HG02759 (cell line): Measurements from ENCODE around the gene SH3RF3.

Experiments
- ATAC-seq: cut with Tn5 transposase; IDR thresholded peaks from one replicate; pipeline ENCODE4 v1.9.1; 2021; ENCODE audit warnings: mild to moderate bottlenecking, moderate library complexity; ENCODE audit not compliant: unreplicated experiment

Gene SH3RF3

DNA sequence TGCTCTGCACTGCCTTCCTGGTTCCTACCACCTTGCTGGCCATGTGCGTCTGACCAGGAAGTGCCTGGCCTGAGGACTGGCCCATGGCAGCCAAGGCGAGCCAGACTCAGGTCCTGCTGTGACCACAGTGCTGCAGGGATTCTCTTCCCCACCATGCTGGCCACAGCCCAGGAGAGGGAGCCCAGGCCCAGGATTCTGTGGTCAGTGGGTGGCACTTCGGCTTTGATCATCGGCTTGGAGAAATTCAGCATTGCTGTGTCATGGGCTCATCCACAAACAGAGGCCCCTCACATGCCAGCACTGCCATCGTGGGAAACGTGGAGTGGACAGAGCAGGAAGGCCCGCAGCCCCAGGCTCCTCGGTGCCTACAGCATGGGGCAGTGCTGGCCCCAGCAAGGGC is 273.2 kb downstream of the SH3RF3 start:
- ATAC-seq, result no peak

DNA sequence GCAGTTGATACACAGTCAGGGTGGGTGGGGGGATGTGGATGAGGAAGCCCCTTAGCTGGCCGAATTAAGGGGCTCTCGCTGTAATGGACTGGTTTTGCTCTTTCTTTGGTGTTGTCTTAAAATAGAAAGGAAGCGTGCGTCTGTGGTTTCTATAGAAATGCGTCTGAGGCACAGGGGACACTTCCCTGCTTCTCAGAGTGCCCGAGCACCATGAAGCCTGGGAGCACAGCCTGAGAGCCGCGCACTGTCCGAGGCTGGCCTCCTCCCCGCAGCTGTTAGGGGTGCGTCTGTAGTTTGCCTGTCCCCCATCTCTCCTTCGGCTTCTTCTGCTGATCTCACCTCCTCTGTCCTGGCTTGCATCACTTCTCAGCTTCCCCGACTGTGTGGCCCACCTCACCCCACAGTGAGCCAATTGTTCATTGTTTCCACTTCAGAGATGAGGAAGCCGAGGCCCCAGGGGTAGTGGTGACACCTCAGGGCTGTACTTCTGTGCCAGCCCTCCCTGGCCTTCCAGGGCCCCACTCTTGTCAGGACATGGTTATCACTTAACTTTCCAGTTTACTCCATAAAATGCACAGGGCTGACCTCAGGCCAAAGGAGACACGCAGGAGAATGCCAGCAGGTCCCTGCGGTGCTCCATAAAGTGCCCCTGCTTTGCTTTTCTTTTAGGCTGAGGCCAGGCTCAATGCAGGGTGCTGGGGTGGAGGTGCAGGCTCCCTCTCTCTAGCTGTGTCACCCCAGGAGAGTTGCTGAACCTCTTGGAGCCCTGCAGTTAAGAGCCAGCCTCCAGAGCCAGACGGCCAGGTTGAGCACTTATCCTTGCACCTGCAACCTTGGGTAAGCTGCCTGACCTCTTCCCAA is 274.2 kb downstream of the SH3RF3 start:
- no peak for ATAC-seq

DNA sequence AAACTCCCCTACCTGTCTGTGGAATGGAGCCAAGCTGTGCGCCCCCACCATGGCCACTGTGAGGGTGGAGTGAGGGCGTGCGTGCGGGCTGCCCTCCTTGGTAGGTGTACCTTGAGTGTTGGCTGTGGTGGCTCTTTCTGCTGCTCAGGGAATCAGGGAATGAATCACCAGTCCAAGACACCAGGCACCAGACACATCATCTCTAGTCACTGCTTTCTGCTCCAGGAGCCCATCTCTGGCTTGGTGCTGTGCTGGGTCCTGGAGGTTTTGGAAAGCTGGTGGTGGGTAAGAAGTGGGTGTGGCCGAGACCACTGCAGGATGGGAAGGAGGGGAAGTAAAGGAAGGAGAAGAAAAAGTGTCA is 274.8 kb downstream of the SH3RF3 start:
- ATAC-seq, result no peak

DNA sequence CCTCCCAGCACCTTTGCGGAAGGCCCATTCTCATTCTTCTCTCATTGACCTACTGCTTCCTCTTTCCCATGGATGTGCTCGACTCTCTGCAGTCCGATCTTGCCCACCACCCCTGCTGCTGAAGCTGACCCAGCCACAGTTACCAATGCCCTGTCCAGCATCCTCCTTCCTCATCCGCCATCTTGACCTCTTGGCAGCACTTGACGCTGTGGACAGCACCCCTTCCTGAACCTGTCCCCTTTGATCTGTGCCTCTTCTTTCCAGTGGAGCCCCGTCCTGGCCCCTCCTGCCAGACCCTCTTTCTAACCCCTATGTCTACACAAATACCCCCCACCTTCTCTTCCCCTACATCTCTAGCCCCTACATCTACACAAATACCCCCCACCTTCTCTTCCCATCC is 275.7 kb downstream of the SH3RF3 start:
- no peak for ATAC-seq

DNA sequence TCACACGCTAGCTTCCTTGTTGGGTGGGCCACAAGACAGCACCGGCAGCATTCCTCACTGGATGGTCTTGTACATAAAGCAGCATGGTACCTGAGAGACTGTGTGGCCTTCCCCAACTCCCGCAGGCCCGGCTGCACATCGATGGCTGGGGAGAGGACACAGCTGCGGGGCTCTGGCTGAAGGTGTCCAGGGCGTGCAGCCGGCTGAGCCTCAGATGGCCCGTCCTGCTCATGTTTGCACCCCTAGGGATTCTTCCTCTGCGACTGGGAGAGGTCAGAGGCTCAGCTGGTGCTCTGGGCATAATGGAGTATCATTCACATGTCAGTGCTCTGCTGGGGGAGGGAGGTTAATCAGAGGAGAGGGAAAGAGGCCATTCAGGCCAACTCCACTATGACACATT is 276.9 kb downstream of the SH3RF3 start:
- ATAC-seq, result no peak

DNA sequence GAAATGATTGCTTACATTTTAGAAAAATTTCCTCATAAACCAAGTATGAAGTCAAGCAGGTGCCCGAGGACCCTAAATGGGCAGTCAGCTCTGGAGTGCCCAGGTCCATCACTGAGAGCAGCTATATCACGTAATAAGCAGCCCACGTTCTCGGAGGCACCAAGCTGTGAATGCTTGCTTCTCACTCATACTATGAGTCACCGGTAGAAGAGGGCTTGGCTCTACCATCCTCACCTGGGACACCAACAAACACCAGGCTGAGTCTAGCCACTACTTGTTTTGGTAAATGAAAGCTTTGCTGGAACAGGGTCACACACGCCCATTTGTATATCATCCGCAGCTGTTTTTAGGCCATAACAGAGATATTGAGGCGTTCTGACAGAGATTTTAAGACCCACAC is 277.3 kb downstream of the SH3RF3 start:
- ATAC-seq, result no peak

DNA sequence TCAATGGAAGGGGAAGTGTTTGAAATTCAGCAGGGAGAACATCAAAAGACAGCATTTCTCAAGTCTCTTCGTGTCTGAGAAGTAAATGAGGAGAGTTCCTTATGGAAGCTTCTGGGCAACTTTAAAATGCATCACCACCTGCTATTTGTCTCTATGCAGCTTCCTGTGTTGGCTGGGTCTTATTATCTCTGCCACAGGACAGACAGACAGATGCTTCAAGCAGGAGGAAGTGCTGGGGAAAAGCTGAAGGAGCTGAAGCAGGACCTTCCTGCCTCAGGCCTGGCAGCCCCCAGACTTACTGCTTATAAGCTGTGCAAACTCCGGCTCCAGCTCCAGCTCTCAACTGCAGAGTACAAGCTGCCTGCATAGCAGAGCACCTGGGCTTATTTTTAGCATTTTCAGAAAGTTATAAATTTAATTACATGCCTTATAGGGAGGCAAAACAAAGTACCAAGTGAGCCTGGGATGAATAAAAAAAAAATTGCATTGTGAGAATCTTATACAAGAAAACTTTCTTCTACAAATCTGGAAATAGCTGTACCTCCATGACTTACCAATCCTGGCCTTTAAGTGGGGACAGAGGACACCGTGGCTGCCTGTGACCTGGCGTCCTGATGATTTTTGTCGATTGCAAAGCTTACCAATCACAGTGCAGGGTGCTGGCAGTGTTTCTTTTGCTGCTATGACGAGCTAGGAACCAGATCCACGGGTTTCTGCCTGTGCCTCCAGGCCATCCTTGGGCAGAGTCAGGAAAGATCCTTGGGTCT is 278.5 kb downstream of the SH3RF3 start:
- ATAC-seq, result no peak

DNA sequence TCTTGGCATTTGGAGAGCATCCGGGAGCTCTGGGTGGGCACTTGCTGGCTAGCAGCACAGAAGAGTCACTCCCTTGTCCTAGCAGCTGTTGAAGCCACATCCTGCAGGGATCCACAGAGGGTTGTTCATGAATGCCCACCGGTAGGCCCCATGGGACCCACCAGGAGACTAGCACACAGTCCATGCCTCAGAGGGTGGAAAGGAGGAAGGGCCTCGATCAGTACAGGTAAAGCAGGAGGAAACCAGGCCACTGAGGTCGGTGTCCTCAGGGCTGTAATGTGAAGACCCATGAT is 279.0 kb downstream of the SH3RF3 start:
- no peak for ATAC-seq

DNA sequence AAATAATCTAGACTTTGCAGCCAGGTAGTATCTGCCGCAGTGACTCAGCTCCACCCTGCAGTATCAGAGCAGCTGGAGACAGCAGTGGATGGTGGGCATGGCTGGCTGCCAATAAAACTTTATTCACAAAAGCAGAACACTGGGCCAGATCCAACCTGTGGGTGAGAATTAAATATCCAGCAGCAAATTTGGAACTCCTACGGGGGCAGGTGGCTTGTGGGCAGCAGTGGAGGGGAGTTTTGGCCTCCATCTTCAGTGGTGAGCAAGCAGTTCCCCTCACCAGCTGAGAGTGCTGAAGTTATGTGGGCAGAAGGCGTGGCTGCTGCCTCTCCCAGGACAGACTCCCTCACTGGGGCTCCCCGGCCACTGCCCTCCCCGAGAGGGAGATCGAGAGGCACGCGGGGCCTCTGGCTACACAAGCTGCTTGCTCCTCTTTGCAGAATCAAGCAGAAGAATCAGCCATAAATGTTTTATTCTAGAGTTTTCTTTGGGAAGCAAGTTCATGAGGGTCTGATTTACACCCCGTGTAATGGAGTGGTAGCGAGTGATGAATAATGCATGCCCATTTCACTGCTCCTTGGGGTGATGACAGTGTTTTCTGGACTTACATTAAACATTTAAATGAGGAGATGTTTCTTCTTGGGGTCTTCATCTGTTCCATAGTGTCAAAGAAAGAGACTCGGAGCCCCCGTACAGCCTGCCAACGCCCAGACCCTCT is 280.5 kb downstream of the SH3RF3 start:
- ATAC-seq, result no peak

DNA sequence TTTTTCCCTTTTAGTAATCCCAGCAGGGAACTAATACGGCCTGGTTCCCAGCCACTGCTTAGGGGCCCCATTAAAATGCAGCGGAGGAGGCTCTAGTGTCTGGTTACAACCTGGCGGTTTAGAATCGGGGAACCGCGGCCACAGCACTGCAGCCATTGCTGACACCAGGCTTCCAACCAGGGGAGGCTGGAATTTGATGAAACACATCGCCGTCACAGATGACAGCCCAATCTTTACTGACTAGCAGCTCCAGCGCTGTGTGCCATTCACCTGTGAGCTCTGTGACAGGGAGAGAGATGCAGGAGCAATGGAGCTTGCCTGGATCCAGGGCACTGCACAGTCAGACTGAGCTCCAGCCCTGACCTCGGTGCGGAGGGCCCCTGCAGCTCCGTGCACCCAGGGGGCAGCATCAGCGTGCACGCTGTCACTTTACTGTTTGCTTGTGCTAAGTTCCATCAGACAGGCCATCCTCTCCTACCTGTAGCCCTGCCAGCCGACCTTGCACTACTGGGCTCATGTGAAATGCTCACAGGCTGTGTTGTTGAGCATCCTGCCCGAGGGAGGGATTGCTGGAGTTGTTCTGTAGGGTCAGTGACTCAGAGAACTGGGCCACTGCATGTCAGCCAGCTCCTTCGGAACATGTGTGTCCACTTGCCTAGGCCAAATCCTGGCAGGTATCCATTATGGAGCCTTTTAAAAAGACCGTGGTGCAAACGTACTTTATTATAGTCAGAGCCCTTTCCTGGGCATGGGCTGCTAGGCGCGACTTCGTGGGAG is 281.2 kb downstream of the SH3RF3 start:
- no peak for ATAC-seq

DNA sequence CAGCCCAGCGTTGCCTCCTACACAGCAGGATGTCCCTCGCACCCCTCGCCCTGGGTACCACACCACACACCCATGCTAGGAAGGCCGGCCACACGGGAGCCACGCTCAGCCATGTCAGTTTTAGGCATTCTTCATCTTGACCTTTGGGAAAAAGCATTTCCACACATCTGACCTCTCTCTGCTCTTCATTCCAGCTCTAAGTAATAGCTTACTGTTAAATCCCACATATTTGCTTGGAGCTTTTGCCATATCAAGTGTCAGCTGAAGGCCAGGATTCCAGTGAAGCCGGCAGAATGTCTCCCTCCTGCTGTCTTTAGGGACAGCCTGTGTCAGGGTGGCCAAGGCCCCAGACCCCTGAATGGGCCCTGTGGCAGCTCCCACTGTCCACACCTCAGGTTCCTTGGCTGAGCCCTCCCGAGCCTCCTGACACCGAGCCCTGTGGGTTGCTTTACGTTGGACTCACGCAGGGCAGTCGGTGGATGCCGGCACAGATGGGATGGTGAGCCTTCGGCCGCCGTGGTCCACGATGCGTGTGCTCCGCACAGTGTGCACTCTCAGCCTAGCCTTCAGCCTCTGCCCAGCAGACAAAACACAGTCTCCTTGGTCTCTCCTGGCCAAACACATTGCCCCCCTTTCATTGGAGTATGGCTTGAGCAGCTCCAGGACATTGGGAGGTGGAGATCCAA is 282.8 kb downstream of the SH3RF3 start:
- ATAC-seq, result no peak

DNA sequence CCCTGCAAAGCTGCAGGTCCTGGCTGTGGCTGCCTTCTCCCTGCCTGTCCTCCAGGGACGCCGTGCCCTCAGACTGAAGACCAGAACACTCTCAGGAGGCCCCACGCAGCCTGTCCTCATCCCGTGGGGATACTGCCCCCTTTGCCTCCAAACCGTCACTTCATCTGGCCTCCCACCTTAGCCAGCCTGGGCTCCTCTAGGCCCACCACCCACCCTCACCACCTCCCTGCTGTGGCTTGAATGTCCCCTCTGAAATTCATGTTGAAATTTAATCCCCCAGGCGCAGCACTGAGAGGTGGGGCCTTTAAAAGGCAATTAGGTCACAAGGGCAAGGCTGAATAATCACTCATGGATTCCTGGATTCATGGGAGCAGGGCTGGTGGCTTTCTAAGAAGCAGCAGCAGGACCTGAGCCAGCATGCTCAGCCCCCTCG is 286.6 kb downstream of the SH3RF3 start:
- ATAC-seq, result no peak

DNA sequence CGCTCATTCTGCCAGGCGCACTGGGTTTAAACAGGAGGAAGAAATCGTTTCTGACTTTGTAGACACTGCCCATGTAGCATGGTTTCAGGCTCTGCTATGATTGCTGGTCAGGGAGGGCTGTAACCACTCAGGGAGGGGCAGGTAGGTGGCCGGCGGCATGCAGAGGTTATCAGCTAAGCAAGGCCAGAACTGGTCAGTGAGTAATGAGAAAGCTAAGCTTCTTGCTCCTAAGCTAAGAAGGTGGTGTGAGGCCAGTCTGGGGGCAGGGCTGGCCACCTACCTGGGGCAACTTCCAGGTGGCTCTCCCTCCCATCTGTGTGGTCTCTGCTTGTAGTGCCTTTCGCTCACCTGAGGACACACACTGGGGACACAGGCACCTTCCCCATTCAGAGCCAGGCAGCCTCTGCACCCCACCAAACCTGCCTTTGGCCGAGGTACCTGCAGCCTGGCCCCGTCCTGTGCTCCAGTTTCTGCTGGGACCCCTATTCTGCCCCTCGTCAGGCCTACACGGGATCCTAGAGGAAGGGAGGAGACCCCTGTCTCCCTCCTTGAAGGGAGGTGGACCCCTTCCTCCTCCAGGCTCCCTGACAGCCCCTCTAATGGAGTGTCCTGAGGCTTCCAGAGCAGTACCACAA is 288.8 kb downstream of the SH3RF3 start:
- ATAC-seq, result no peak

DNA sequence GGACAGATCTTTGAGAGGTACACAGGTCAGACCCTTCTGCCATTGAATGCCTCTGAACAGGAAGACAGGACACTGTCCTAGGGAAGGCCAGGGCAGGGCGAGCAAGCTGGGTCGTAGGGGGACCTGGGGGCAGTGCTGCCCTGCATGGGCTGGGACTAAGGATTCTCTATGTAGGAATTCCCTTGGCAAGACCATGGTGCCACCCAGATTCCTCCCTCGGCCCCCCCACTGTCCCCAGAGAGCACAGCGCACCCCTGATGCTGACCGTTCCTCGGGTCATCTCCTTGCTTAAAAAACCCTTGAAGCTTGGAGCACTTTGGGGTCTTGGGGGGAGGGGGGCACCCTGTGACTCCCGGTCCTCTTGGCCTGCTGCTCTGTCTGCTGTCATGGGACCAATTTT is 289.7 kb downstream of the SH3RF3 start:
- ATAC-seq, result no peak

DNA sequence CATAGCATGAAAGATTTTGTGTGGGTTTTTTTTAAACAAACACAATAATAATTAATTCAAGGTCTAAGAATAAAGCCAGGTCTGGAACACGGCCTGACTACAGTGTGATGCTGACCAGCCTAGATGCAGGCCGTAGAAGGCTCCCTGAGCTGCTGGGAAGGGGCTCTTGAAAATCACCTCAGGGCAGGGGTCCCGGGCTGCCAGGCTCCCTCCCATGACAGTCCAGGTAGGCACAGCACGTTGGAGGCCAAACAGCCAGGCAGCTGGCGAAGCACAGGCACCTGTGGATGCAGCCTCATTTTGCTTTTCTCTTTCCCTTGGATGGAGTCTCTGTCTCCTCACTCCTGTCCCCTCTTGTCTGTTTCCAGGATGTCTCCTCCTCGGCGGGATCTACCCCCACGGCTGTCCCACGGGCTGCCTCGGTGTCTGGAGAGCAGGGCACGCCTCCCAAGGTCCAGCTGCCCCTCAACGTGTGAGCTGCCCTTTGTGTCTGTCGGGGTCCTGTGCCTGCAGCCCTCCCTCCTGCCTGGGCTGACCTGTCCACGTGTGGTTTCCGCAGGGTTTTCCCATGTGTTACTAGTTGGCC is 290.3 kb downstream of the SH3RF3 start:
- ATAC-seq, result no peak

DNA sequence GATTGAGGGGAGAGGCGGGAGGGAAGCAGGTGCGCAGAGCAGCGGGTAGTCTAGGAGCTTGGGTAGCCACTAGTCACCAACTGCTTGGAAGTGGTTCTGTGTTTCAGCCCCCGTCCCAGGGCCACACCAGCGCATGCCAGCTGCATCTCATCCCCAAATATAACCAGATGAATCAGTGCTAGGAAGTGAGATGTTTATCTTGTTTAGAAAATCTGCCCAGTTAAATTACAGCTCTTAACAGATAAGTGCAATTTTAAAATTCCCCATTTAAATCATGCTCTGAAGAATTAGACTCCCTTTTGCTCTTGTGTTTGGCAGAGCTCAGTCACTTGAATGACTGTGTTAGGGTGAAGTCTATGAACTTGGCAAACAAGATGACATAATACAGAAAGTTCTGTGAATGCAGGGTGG is 291.0 kb downstream of the SH3RF3 start:
- no peak for ATAC-seq

DNA sequence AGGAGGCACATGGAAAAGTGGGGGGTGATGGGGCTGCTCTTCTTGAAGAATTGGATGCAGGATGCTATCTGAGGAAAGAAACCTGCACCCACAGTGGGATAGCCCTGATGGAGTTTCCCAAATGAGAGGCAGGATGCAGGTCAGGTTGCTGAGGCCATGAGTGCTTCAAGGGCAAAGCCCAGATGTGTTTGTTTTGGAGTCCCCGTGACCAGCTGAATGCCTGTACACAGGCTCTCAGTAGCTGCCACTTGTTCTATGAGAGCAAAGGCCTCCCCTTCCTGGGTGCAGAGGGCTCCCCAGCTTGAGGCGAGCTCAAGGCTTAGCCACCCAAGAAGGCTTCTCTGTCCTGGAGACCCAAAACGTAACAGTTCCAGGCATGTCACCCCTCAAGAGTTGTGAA is 292.1 kb downstream of the SH3RF3 start:
- no peak for ATAC-seq

DNA sequence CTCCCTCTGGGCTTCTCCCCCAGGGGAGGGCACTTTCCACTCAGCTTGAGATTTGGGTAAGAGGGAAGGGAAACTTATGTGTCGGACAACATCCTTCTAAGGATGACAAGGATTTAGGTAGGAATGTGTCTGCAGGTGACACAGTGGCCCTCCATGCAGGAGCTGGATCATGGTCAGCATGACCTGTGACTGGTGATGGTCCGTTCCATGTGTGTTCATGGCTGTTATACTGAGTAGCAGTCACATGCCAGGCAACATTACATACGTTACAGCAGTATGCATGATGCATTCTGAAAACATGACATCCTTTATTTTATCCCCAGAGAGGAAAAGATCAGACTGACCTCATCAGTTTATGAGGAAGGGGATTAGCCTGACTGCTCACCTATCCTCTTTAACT is 292.6 kb downstream of the SH3RF3 start:
- no peak for ATAC-seq

DNA sequence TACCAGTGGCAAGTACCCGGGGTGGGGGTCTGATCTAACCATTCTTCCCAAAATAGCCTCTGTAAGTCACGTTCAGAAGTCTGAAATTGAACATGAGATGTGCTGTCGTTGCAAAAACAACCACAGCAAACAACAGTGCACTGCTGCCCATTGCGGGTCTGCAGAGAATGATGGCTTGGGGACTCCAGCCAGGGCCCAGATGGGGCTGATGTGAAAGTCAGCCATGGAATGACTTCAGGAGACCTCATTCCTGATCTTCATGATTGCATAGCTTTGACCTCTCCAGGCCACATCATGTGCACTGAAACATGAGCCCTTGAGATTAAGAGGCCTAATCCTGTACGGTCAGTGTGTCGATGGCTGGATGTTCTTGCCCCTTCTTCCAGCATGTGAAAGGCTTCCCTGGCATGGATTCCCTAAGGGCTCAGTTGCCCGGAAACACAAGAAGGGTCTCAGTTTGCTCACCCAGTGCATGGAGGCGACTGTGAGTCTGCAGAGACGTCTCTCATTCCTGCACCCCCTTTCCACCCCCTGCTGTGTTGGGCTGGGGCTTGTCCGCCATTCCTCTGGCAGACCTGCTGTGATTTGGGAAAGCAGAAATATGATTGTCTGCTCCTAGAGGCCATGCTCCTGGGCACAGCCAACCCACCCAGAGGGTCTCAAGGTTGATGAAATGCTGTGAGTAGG is 293.2 kb downstream of the SH3RF3 start:
- ATAC-seq, result no peak
